ENCODE data around the gene MSL3B.
"Not testable (repeated sequence)": the region's sequence is repeated elsewhere in the genome, so short reads cannot be mapped to it uniquely, and the experiment has no call there.

Gene MSL3B

DNA sequence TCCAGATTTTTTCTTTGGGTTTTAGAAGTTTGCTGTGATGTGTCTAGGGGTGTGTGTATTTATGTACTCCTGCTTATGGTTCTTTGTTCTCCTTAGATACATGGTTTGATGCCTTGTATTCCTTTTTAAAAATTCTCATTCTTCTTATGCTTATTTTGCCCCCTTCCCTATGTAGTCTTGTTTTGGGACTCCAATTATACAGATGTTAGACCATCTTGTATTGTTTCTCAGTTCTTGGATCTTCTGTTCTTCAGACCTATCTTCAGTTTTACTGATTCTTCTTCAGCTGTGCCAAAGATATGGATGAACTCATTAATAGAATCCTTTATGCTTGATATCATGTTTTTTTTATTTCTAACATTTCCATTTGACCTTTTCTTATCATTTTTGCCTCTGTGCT is 14.2 kb upstream of the MSL3B start:
- H3K9me3 ChIP-seq (ENCODE audit: control insufficient read depth in 2 of 2, low read length in 2 of 2) = peaks cover 6 to 7% of the 10 kb centered on the region in 2 donors
- H3K36me3 ChIP-seq (ENCODE audit: control insufficient read depth in 2 of 2, insufficient read depth in 2 of 2, low read length in 2 of 2) = no peaks in the 10 kb centered on the region
- H3K27ac ChIP-seq (ENCODE audit: low read depth in 2 of 2, low read length in 2 of 2) = no peak overlapping the region
- no peak overlapping the region for H3K4me3 ChIP-seq (ENCODE audit: low read length in 2 of 2)
- no peaks in the 10 kb centered on the region for H3K27me3 ChIP-seq (ENCODE audit: control insufficient read depth in 2 of 2, insufficient read depth in 2 of 2, low read length in 2 of 2)
- H3K4me1 ChIP-seq (ENCODE audit: control insufficient read depth in 2 of 2, insufficient read depth in 2 of 2, low read length in 2 of 2) = no peaks in the 10 kb centered on the region
- H3K9ac ChIP-seq (ENCODE audit: low read depth in 1 of 2, low read length in 2 of 2) = no peak overlapping the region

DNA sequence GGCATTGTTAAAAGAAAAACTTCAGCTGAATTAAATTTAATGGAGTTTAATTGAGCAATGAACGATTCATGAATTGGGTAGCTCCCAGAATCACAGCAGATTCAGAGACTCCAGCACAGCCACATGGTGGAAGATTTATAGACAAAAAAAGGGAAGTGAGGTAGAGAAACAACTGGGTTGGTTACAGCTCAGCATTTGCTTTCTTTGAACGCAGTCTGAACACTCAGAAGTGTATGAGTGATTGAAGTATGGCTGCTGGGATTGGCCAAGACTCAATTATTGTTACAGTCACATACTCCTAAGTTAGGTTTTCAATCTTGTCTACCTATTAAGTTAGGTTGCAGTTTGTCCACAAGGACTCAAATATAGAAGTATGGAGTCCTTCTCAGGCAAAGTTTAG is 3.9 kb upstream of the MSL3B start:
- not testable (repeated sequence) for H3K27ac ChIP-seq (ENCODE audit: low read depth in 2 of 2, low read length in 2 of 2); H3K27me3 ChIP-seq (ENCODE audit: control insufficient read depth in 2 of 2, insufficient read depth in 2 of 2, low read length in 2 of 2); H3K36me3 ChIP-seq (ENCODE audit: control insufficient read depth in 2 of 2, insufficient read depth in 2 of 2, low read length in 2 of 2); H3K4me3 ChIP-seq (ENCODE audit: low read length in 2 of 2); H3K4me1 ChIP-seq (ENCODE audit: control insufficient read depth in 2 of 2, insufficient read depth in 2 of 2, low read length in 2 of 2); H3K9me3 ChIP-seq (ENCODE audit: control insufficient read depth in 2 of 2, low read length in 2 of 2); H3K9ac ChIP-seq (ENCODE audit: low read depth in 1 of 2, low read length in 2 of 2)

DNA sequence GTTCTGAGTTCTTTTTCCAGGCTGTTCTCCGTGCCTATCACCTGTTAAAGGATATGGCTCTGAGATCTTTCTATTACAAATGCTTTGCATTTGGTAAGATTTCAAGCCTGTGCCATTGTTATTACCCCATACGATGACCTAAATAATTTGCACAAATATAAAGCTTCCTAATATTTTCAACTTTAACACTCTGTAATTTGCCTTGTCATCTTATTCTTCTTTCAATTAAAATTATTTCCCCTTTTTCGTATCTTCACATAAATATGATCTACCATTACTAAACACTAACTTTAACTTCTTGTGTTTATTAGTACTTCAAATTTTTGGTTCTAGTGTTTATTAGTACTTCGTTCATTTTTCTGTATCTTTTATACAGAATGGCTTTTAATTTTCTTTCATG is 3.2 kb upstream of the MSL3B start:
- Histone ChIP-seq H3K4me3 (ENCODE audit: low read length in 2 of 2) (no peak overlapping the region), H3K27me3 (ENCODE audit: control insufficient read depth in 2 of 2, insufficient read depth in 2 of 2, low read length in 2 of 2) (peaks cover 3 to 9% of the 10 kb centered on the region in 2 donors), H3K27ac (ENCODE audit: low read depth in 2 of 2, low read length in 2 of 2) (no peak overlapping the region), H3K4me1 (ENCODE audit: control insufficient read depth in 2 of 2, insufficient read depth in 2 of 2, low read length in 2 of 2) (no peaks in the 10 kb centered on the region), H3K36me3 (ENCODE audit: control insufficient read depth in 2 of 2, insufficient read depth in 2 of 2, low read length in 2 of 2) (no peaks in the 10 kb centered on the region), H3K9ac (ENCODE audit: low read depth in 1 of 2, low read length in 2 of 2) (no peak overlapping the region), H3K9me3 (ENCODE audit: control insufficient read depth in 2 of 2, low read length in 2 of 2) (no peaks in the 10 kb centered on the region)

DNA sequence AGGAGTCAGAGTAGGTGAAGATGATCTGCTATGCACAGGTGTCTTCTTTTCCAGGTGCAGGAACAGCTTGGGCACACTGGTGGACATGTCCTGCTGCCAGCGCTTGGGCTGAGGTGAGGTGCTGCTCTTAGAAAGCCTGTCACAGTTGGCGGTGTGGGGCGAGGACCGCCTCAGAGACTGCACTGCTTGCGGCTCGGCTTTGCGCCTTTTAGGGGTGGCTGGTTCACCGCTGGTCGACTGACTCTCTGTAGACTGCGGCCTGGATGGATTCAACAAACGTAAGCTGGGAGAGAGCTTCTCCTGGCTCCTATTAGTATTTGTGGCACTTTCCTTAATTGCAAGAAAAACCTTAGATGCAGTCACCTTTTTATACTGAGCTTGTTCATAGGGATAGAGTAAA is 1.7 kb downstream of the MSL3B start:
- Histone ChIP-seq H3K36me3 (ENCODE audit: control insufficient read depth in 2 of 2, insufficient read depth in 2 of 2, low read length in 2 of 2) (no peaks in the 10 kb centered on the region), H3K4me3 (ENCODE audit: low read length in 2 of 2) (no peak overlapping the region), H3K9me3 (ENCODE audit: control insufficient read depth in 2 of 2, low read length in 2 of 2) (no peaks in the 10 kb centered on the region), H3K4me1 (ENCODE audit: control insufficient read depth in 2 of 2, insufficient read depth in 2 of 2, low read length in 2 of 2) (no peaks in the 10 kb centered on the region), H3K27me3 (ENCODE audit: control insufficient read depth in 2 of 2, insufficient read depth in 2 of 2, low read length in 2 of 2) (peaks cover 3 to 6% of the 10 kb centered on the region in 2 donors), H3K9ac (ENCODE audit: low read depth in 1 of 2, low read length in 2 of 2) (no peak overlapping the region), H3K27ac (ENCODE audit: low read depth in 2 of 2, low read length in 2 of 2) (no peak overlapping the region)

GRCh38 chr2:233865838-233866237 is 2.3 kb downstream of the MSL3B start:
- H3K4me1 ChIP-seq (ENCODE audit: control insufficient read depth in 2 of 2, insufficient read depth in 2 of 2, low read length in 2 of 2) = no peaks in the 10 kb centered on the region
- H3K27ac ChIP-seq (ENCODE audit: low read depth in 2 of 2, low read length in 2 of 2) = no peak overlapping the region
- no peaks in the 10 kb centered on the region for H3K36me3 ChIP-seq (ENCODE audit: control insufficient read depth in 2 of 2, insufficient read depth in 2 of 2, low read length in 2 of 2)
- peaks cover 3 to 4% of the 10 kb centered on the region in 2 donors for H3K27me3 ChIP-seq (ENCODE audit: control insufficient read depth in 2 of 2, insufficient read depth in 2 of 2, low read length in 2 of 2)
- no peak overlapping the region for H3K4me3 ChIP-seq (ENCODE audit: low read length in 2 of 2)
- no peaks in the 10 kb centered on the region for H3K9me3 ChIP-seq (ENCODE audit: control insufficient read depth in 2 of 2, low read length in 2 of 2)
- no peak overlapping the region for H3K9ac ChIP-seq (ENCODE audit: low read depth in 1 of 2, low read length in 2 of 2)

DNA sequence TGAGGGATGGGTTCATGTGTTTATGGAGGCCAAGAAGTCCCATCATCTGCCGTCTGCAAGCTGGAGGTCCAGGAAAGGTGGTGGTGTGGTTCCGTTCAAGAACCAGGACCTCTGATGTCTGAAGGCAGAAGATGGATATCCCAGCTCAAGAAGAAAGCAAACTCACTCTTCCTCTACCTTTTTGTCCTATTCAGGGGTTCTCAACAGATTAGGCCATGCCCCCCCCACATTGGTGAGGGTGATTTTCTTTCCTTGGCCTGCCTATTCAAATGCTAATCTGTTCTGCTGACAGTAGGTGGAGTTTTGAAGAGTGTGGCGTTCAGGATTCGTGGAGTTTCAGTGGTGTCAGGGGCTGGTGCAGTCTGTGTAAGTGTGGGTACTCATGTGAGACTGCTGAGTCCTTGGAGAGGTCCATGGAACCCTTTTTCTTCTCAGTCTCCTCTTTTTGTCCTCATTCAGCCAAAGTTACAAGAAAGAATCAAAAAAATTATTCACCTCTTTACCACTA is 5.9 kb downstream of the MSL3B start:
- H3K9me3 ChIP-seq (ENCODE audit: control insufficient read depth in 2 of 2, low read length in 2 of 2) = no peaks in the 10 kb centered on the region
- H3K27ac ChIP-seq (ENCODE audit: low read depth in 2 of 2, low read length in 2 of 2) = no peak overlapping the region
- H3K36me3 ChIP-seq (ENCODE audit: control insufficient read depth in 2 of 2, insufficient read depth in 2 of 2, low read length in 2 of 2) = no peaks in the 10 kb centered on the region
- peaks cover 0 to under 1% of the 10 kb centered on the region in 2 donors for H3K4me1 ChIP-seq (ENCODE audit: control insufficient read depth in 2 of 2, insufficient read depth in 2 of 2, low read length in 2 of 2)
- no peak overlapping the region for H3K4me3 ChIP-seq (ENCODE audit: low read length in 2 of 2)
- no peak overlapping the region for H3K9ac ChIP-seq (ENCODE audit: low read depth in 1 of 2, low read length in 2 of 2)
- H3K27me3 ChIP-seq (ENCODE audit: control insufficient read depth in 2 of 2, insufficient read depth in 2 of 2, low read length in 2 of 2) = no peaks in the 10 kb centered on the region

DNA sequence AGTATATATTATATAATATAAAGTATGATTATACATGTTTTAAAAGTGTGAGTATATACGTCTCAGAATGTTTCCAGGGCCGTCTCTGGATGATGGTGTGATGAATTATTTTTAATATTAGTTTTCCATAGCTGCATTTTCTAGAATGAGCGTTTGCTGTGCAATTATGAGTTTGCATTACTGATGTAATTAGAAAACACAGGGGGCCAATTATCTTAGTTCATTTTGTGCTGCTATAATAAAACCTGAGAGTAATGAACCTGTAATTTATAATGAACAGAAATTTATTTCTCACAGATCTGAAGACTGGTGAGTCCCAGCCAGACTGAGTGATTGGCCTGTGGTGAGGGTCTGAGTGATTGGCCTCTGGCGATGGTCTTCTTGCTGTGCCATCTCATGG is 9.9 kb downstream of the MSL3B start:
- Histone ChIP-seq H3K9me3 (ENCODE audit: control insufficient read depth in 2 of 2, low read length in 2 of 2) (no peaks in the 10 kb centered on the region), H3K4me1 (ENCODE audit: control insufficient read depth in 2 of 2, insufficient read depth in 2 of 2, low read length in 2 of 2) (peaks cover 6 to 9% of the 10 kb centered on the region in 2 donors), H3K36me3 (ENCODE audit: control insufficient read depth in 2 of 2, insufficient read depth in 2 of 2, low read length in 2 of 2) (no peaks in the 10 kb centered on the region), H3K27ac (ENCODE audit: low read depth in 2 of 2, low read length in 2 of 2) (no peak overlapping the region), H3K27me3 (ENCODE audit: control insufficient read depth in 2 of 2, insufficient read depth in 2 of 2, low read length in 2 of 2) (no peaks in the 10 kb centered on the region), H3K9ac (ENCODE audit: low read depth in 1 of 2, low read length in 2 of 2) (no peak overlapping the region), H3K4me3 (ENCODE audit: low read length in 2 of 2) (no peak overlapping the region)

GRCh38 chr2:233857511-233858141 is 10.6 kb downstream of the MSL3B start:
- peaks cover 8 to 12% of the 10 kb centered on the region in 2 donors for H3K4me1 ChIP-seq (ENCODE audit: control insufficient read depth in 2 of 2, insufficient read depth in 2 of 2, low read length in 2 of 2)
- no peaks in the 10 kb centered on the region for H3K9me3 ChIP-seq (ENCODE audit: control insufficient read depth in 2 of 2, low read length in 2 of 2)
- no peak overlapping the region for H3K9ac ChIP-seq (ENCODE audit: low read depth in 1 of 2, low read length in 2 of 2)
- H3K36me3 ChIP-seq (ENCODE audit: control insufficient read depth in 2 of 2, insufficient read depth in 2 of 2, low read length in 2 of 2) = no peaks in the 10 kb centered on the region
- no peak overlapping the region for H3K27ac ChIP-seq (ENCODE audit: low read depth in 2 of 2, low read length in 2 of 2)
- no peaks in the 10 kb centered on the region for H3K27me3 ChIP-seq (ENCODE audit: control insufficient read depth in 2 of 2, insufficient read depth in 2 of 2, low read length in 2 of 2)
- no peak overlapping the region for H3K4me3 ChIP-seq (ENCODE audit: low read length in 2 of 2)

- Histone ChIP-seq H3K27ac (ENCODE audit: low read depth in 2 of 2, low read length in 2 of 2) (no peak overlapping the region), H3K9me3 (ENCODE audit: control insufficient read depth in 2 of 2, low read length in 2 of 2) (no peaks in the 10 kb centered on the region), H3K27me3 (ENCODE audit: control insufficient read depth in 2 of 2, insufficient read depth in 2 of 2, low read length in 2 of 2) (no peaks in the 10 kb centered on the region)
Observed at GRCh38 chr2:233856184-233856583, 12.0 kb downstream of the MSL3B start.

DNA sequence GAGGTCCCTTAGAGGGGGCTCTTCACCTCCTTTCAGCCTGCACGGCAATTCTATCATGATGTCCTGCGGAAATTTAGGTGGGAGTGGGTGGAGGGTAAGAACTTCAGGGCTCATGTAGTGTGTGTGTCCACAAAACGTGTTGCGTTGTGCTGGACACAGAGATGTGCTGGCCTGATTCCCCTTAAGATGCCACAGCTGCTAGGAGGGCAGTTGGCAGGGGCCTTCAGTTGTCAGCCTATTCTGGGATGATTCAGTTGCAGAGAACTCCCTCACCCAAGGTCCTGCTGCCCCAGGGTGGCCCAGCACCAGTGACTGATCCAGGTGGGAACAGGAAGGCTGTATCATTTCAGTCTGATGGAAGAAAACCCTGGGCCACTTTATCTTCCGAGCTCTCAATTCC is 12.8 kb downstream of the MSL3B start:
- peak overlapping the region in 1 of 2 donors; percentile 66 for H3K9ac ChIP-seq (ENCODE audit: low read depth in 1 of 2, low read length in 2 of 2)
- no peak overlapping the region for H3K27ac ChIP-seq (ENCODE audit: low read depth in 2 of 2, low read length in 2 of 2)
- no peaks in the 10 kb centered on the region for H3K9me3 ChIP-seq (ENCODE audit: control insufficient read depth in 2 of 2, low read length in 2 of 2)
- H3K4me3 ChIP-seq (ENCODE audit: low read length in 2 of 2) = peak overlapping the region; percentile 79 to 90
- no peaks in the 10 kb centered on the region for H3K27me3 ChIP-seq (ENCODE audit: control insufficient read depth in 2 of 2, insufficient read depth in 2 of 2, low read length in 2 of 2)
- H3K4me1 ChIP-seq (ENCODE audit: control insufficient read depth in 2 of 2, insufficient read depth in 2 of 2, low read length in 2 of 2) = peaks cover 8 to 12% of the 10 kb centered on the region in 2 donors
- no peaks in the 10 kb centered on the region for H3K36me3 ChIP-seq (ENCODE audit: control insufficient read depth in 2 of 2, insufficient read depth in 2 of 2, low read length in 2 of 2)

More at GRCh38 chr2:233856184-233856583, 12.0 kb downstream of the MSL3B start:
- Histone ChIP-seq H3K9ac (ENCODE audit: low read depth in 1 of 2, low read length in 2 of 2) (no peak overlapping the region), H3K4me3 (ENCODE audit: low read length in 2 of 2) (no peak overlapping the region), H3K36me3 (ENCODE audit: control insufficient read depth in 2 of 2, insufficient read depth in 2 of 2, low read length in 2 of 2) (no peaks in the 10 kb centered on the region), H3K4me1 (ENCODE audit: control insufficient read depth in 2 of 2, insufficient read depth in 2 of 2, low read length in 2 of 2) (peaks cover 8 to 12% of the 10 kb centered on the region in 2 donors)

All from mucosa of rectum (tissue), 2 donors.